Middle frontal gyrus (tissue), 1 donor: ENCODE data around the gene CHD2.
A peak's percentile ranks its signal among the peaks of the same experiment; 100 is the strongest.

ENCODE experiments used
- DNase-seq: peaks from one replicate; pipeline ENCODE4 v3.0.0-alpha.2; 2015; ENCODE audit warnings: low spot score; ENCODE audit errors: extremely low spot score

CHD2 gene

DNA sequence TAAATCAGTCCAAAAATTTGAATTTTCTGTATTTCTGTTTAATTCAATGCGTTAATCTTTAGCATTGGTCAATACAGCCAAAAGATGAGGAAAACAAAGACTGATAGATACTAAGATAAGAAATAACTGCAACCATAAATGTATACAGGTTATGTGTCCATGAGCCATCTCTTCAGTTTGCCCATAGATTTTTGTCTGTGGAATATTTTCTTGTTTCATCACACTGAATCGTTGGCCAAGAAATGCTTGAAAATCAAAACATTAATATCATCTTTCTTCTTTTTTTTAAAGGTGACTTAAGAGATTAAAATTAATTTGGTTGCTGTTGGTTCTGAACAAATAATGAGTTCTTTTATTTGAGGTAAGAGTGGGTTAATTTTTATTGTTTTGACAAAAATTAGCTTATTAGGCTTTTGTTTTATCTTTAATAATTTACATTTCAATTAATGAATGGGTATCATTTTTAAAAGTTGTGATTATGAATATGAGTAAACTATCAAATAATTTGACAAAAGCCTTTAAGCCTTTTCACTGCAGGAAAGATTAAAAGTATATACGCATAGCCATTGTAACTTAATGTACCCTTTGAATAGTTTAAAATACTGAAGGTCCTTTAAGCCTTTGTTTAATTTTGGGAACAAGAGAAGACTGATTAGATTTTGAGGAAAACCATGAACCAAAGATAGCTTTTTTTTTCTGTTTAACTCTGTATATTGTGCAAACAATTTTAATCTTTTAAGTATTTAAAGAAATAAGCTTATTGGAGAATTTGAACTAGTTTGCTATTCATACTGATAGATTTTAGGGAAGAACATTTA lies 14.7 kb upstream of the CHD2 start:
- no peak for DNase-seq

- DNase-seq = no peak
Observed at GRCh38 chr15:92886042-92886537, 14.0 kb upstream of the CHD2 start.

DNA sequence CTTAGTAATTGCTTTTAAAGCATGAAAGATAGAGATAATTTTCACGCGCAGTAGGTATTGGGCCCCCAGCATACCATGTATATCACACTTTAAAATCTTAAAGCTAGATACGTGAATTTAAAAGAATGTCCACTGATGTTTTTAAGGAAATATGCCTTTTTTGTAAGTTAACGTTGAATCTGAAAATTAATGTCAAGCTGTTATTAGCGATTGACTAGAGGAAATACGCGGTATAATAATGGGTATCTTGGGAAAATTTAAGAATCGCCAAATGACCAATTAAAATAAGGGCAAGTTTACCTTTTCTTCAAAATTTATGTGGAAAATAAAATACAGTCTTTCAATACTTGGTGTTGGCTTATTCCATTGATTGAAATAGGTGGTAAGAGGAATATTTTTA lies 13.3 kb upstream of the CHD2 start:
- DNase-seq = no peak

DNA sequence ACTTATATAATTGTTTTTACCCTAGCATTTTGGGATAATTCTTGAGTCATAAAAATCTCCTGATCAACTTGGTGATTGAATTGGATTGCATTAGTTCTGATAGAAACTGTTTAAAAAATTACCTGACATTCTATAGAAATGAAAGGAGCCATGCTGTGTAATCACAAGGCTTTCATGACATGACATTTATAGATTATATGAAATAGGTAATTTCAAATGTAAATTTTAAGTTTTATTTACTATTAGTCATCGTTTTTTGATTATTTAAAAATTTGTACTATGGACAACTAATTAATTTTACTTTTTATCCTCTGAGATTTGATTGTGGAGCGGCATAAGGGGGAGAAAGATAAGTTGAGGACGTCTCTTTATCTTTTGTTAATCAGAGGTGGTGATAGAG lies 12.3 kb upstream of the CHD2 start:
- no peak for DNase-seq

- no peak for DNase-seq
Observed at GRCh38 chr15:92889390-92890107, 10.6 kb upstream of the CHD2 start.

GRCh38 chr15:92891533-92892200 lies 8.5 kb upstream of the CHD2 start:
- no peak for DNase-seq

DNA sequence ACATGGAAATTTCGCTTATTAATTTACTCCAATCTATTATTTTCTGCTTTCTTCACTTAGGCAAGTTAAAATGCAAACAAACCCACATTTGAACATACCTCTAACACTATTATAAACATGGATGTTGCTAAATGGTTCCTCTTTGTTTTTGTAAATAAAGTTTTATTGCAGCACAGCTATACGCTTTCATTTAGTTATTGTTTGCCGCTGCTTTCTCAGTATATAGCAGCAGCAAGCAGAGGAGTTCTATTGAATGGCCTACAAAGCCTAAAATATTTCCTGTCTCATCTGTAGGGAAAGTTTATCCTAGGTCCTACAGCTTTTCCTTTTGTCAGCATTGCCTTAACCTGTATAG lies 7.9 kb upstream of the CHD2 start:
- DNase-seq = no peak

DNA sequence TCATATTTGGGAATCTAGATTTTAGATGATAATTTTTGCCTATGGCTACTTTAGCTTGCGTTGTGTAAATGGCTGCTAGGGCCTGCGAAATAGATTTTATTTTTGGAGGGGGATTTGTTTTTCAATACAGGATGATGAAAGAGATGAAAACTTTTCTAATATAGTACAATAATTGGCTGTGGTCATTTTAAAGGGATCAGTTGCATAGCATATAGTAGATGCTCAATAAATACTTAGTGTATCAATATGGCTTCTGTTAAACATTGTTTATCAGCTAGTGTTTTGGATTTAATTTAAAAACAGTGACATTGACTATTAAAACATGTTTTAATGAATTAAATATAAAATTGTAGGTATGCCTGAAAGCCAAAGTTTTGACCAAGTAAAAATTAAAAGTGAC lies 6.9 kb upstream of the CHD2 start:
- no peak for DNase-seq

GRCh38 chr15:92896561-92896960 lies 3.6 kb upstream of the CHD2 start:
- DNase-seq = no peak

DNA sequence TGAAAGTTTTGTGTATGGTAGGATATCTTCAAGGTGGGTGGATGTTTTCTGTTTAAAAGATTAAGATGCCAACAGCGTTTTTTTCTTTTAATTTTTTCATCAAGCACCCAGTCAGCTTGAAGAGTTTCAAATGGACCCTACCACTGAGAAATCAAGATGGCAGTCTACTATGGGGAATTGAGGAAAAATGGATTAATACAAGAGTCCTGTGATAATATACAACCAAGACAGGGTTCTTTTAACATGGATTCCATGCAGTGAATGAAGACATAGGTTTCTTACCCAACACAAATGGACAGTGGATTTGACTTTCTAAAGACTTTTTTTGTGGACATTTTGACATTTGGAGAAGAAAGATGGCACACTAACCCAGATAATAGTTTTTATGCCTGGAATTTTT lies 2.5 kb upstream of the CHD2 start:
- no peak for DNase-seq

- no peak for DNase-seq
Observed at GRCh38 chr15:92898988-92899582, 1.0 kb upstream of the CHD2 start.

- no peak for DNase-seq
Observed at GRCh38 chr15:92899601-92899947, 550 bp upstream of the CHD2 start.

GRCh38 chr15:92900731-92901071 lies 577 bp downstream of the CHD2 start:
- no peak for DNase-seq

- no peak for DNase-seq
Observed at GRCh38 chr15:92901072-92901761, 1.1 kb downstream of the CHD2 start.

GRCh38 chr15:92901995-92902394 lies 1.9 kb downstream of the CHD2 start:
- DNase-seq = no peak

DNA sequence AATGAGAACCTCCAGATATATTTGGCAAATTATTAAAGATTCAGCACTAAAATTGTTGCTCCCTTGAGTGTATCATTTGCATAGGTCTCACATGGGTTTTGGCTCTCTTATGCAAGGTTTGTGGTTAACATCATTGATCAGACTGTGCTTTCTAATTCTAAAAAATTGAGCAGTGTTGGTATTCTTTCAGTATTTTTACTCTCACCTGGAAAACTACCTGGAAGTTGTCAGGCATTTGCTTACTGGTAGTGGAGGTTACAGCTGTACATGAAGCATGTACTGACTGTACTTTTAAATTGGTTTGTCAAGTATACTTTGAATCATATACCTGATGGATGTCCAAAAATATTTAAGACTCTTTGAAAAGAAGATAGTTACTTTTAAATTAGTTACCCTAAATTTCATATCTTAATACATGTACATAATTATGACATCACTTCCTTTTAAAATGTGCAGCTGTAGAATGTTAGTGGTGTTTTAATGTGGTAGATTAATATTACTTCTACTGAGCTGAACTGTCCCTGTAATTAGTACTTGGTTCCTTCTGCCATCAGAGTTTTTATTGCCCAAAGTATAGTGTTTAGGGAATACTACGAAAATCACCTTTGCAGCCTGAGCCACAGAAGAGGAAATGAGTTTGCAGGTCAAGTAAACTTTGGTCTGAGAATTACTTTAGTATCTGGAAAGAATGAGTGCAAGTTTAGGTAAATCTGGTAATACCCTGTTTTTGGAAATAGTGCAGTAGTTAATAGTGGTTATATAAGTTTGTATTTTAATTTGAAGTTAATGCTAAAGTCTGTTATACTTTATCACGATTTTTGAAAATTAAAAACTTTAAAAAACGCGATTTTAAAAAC lies 2.8 kb downstream of the CHD2 start:
- DNase-seq = no peak

DNA sequence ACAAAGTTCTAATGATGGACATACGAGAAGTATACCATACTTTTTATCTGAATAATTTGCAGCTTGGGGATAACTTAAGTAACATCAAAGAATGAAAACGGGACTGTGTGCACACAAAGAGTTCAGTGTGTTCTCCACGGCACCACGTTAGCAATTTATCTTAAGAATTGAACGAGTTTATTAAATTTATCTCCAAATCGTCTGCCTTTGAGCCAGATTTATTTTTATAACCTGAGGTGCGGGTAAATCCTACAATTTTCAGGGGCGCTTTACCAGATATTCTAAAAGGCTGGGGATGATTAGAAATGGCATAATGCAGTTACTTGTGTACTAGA lies 3.5 kb downstream of the CHD2 start:
- no peak for DNase-seq

DNA sequence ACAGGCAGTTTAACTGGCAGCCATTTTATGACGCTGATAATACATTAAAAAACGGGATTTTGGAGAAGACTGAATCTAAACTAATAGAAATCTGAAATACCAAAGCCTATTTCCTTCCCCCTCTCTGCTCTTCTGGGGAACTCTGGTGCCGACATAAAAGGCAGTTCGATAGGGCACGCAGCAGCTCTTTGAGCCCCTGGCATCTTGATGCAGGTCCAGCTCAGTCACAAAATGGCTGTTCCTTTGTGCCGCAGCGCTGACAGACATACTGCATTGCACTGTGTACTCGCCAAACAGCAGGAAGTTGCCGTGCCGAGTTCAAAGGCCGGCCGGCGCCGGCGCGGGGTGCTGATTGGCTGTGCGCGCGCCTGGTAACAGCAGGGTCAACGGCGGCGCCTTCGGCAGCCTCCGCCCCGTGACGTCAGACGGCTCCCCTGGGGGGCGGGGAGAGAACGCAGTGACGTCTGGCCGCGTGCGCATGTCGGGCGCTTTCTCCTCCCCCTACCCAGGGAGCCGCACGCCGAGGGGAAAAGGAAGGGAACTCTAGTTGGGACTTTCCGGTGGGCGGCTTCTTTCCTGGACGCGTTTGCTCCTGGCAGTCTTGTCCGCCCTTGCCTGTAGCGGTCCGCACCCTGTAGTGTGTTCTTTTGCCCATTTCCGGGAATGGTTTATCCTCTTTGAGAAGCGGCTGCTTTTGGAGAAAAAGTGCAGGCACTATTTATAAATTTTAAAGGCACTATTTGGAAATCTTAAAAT lies 4.0 kb downstream of the CHD2 start:
- DNase-seq = peak; percentile 98

DNA sequence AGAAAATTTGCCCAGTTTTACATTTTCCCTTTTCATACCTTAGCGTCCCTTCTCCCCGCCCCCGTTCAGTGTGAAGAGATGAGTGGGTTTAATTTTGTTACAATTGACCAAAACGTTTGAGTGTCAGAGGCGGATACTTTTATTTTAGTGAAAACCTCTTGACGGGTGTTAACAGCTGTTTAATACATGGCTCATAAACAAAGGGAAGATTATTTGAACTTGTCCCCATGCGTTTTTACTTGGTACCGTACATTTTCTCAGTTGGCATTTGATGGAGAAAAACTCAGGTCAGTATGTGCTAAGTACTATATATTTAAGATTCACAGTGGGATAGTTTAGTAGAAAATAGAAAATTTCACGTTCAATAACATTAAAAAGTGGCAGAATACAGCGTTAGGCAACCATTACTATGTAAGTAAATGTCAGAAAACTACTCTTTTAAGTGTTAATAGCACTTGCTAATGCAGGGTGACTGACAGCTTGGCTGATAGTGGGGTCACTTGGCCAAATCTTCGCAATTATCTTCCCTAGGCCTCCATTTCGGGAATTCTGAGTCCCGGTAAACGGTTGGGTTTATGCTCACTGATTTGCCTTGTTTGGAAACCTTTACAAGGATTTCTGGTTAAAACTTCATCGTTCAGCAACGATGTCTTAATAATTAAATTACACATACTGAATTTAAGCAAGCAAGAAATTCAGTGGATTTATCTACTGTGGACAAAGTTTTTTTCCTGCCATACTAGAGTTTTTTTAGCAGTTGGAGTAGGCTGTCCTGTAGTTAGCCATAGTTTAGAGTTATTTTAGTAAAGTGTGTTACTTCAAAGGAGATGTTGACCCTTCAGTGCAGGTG lies 4.8 kb downstream of the CHD2 start:
- DNase-seq = no peak
